Measurements from ENCODE around the gene LRRC4C. TPM values are rescaled to one million over a fixed set of nuclear protein-coding genes. Genes with fewer than 3 reads are reported as not detected.

The LRRC4C gene
- total and polyA plus RNA-seq, 2 donors (not counting 1 experiment from before 2014, with no cell fraction given), result under 0.01 to 0.02 TPM

GRCh38 chr11:40686765-40687164 lies 772.7 kb downstream of the LRRC4C start:
- no peaks in the 10 kb centered on the region for H3K27me3 ChIP-seq (ENCODE audit: control insufficient read depth, insufficient read depth, low read length)
- no peak overlapping the region for H3K4me2 ChIP-seq (ENCODE audit: extremely low read depth, insufficient read depth, low read length)
- no peak for DNase-seq (ENCODE audit: low read depth in 2 of 2)
- H4K20me1 ChIP-seq (ENCODE audit: control insufficient read depth, extremely low read depth, insufficient read depth, low read length), result no peaks in the 10 kb centered on the region
- TF ChIP-seq CTCF (conservative IDR thresholded peaks at IDR 0.05 in 1 of 2, IDR thresholded peaks at IDR 0.05 in 1 of 2; ENCODE audit: low read depth in 1 of 2, low read length in 2 of 2) (no peak), EZH2 (IDR thresholded peaks at IDR 0.05; ENCODE audit: low read length, missing control alignments) (no peak)
- H3K4me3 ChIP-seq (replicated peaks in 1 of 4; ENCODE audit: control extremely low read depth in 1 of 4, insufficient read depth in 1 of 4, low read depth in 3 of 4, low read length in 4 of 4), result no peak overlapping the region
- no peak overlapping the region for H3K27ac ChIP-seq (ENCODE audit: insufficient read depth, low read length)
- no peak overlapping the region for H2AFZ ChIP-seq (ENCODE audit: low read length)
- no peaks in the 10 kb centered on the region for H3K79me2 ChIP-seq (ENCODE audit: control insufficient read depth, insufficient read depth, low read length)
- no peaks in the 10 kb centered on the region for H3K36me3 ChIP-seq (ENCODE audit: control insufficient read depth, insufficient read depth, low read length)
- no peak overlapping the region for H3K9ac ChIP-seq (ENCODE audit: insufficient read depth, low read length)
- H3K9me3 ChIP-seq (ENCODE audit: control insufficient read depth, insufficient read depth, low read depth, low read length), result no peaks in the 10 kb centered on the region
- H3K4me1 ChIP-seq (ENCODE audit: control insufficient read depth, extremely low read depth, insufficient read depth, low read length), result no peaks in the 10 kb centered on the region

GRCh38 chr11:40683010-40683409 lies 776.4 kb downstream of the LRRC4C start:
- Histone ChIP-seq H3K79me2 (ENCODE audit: control insufficient read depth, insufficient read depth, low read length) (no peaks in the 10 kb centered on the region), H3K9me3 (ENCODE audit: control insufficient read depth, insufficient read depth, low read depth, low read length) (no peaks in the 10 kb centered on the region), H2AFZ (ENCODE audit: low read length) (no peak overlapping the region), H3K27ac (ENCODE audit: insufficient read depth, low read length) (no peak overlapping the region), H3K4me3 (replicated peaks in 1 of 4; ENCODE audit: control extremely low read depth in 1 of 4, insufficient read depth in 1 of 4, low read depth in 3 of 4, low read length in 4 of 4) (no peak overlapping the region), H3K27me3 (ENCODE audit: control insufficient read depth, insufficient read depth, low read length) (no peaks in the 10 kb centered on the region), H3K36me3 (ENCODE audit: control insufficient read depth, insufficient read depth, low read length) (no peaks in the 10 kb centered on the region), H3K9ac (ENCODE audit: insufficient read depth, low read length) (no peak overlapping the region), H3K4me2 (ENCODE audit: extremely low read depth, insufficient read depth, low read length) (no peak overlapping the region), H3K4me1 (ENCODE audit: control insufficient read depth, extremely low read depth, insufficient read depth, low read length) (no peaks in the 10 kb centered on the region), H4K20me1 (ENCODE audit: control insufficient read depth, extremely low read depth, insufficient read depth, low read length) (no peaks in the 10 kb centered on the region)
- TF ChIP-seq CTCF (conservative IDR thresholded peaks at IDR 0.05 in 1 of 2, IDR thresholded peaks at IDR 0.05 in 1 of 2; ENCODE audit: low read depth in 1 of 2, low read length in 2 of 2) (no peak), EZH2 (IDR thresholded peaks at IDR 0.05; ENCODE audit: low read length, missing control alignments) (no peak)
- no peak for DNase-seq (ENCODE audit: low read depth in 2 of 2)

DNA sequence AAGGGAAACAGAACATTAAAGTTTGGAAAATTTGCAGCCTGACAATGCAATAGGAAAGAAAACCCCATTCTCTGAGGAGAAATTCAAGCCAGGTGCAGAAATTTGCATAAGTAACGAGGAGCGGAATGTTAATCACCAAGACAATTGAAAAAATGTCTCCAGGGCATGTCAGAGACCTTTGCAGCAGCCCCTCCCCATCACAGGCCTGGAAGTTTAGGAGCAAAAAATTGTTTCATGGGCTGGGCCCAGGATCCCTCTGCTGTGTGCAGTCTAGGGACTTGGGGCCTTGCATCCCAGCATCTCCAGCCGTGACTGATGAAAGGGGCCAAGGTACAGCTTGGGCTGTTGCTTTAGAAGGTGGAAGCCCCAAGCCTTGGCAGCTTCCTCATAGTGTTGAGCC lies 780.2 kb downstream of the LRRC4C start:
- Histone ChIP-seq H4K20me1 (ENCODE audit: control insufficient read depth, extremely low read depth, insufficient read depth, low read length) (no peaks in the 10 kb centered on the region), H2AFZ (ENCODE audit: low read length) (no peak overlapping the region), H3K27me3 (ENCODE audit: control insufficient read depth, insufficient read depth, low read length) (no peaks in the 10 kb centered on the region)

More for the DNA sequence above, 780.2 kb downstream of the LRRC4C start:
- no peaks in the 10 kb centered on the region for H3K4me1 ChIP-seq (ENCODE audit: control insufficient read depth, extremely low read depth, insufficient read depth, low read length)
- H3K79me2 ChIP-seq (ENCODE audit: control insufficient read depth, insufficient read depth, low read length), result no peaks in the 10 kb centered on the region
- no peak overlapping the region for H3K27ac ChIP-seq (ENCODE audit: insufficient read depth, low read length)
- no peak overlapping the region for H3K9ac ChIP-seq (ENCODE audit: insufficient read depth, low read length)
- H3K4me2 ChIP-seq (ENCODE audit: extremely low read depth, insufficient read depth, low read length), result no peak overlapping the region
- no peak overlapping the region for H3K4me3 ChIP-seq (replicated peaks in 1 of 4; ENCODE audit: control extremely low read depth in 1 of 4, insufficient read depth in 1 of 4, low read depth in 3 of 4, low read length in 4 of 4)
- H3K36me3 ChIP-seq (ENCODE audit: control insufficient read depth, insufficient read depth, low read length), result no peaks in the 10 kb centered on the region
- DNase-seq (ENCODE audit: low read depth in 2 of 2), result no peak
- no peaks in the 10 kb centered on the region for H3K9me3 ChIP-seq (ENCODE audit: control insufficient read depth, insufficient read depth, low read depth, low read length)
- TF ChIP-seq EZH2 (IDR thresholded peaks at IDR 0.05; ENCODE audit: low read length, missing control alignments), result no peak
- no peak for TF ChIP-seq CTCF (conservative IDR thresholded peaks at IDR 0.05 in 1 of 2, IDR thresholded peaks at IDR 0.05 in 1 of 2; ENCODE audit: low read depth in 1 of 2, low read length in 2 of 2)

Measured in fibroblast of lung (primary cell).